ENCODE data around the gene SMIM23.

- TF ChIP-seq GABPA (IDR thresholded peaks at IDR 0.05; ENCODE audit: low read depth) (no peak), CTCF (IDR thresholded peaks at IDR 0.05; ENCODE audit: insufficient read depth, low read length) (no peak)
These were observed 3.2 kb upstream of the SMIM23 start for GRCh38 chr5:171782332-171782966.

Data from HL-60 (cell line).